ENCODE data around the gene ABI3BP. TPM values are rescaled to one million over a fixed set of nuclear protein-coding genes. Genes with fewer than 3 reads are reported as not detected.

ABI3BP gene
- total RNA-seq, 1 donor from 2014 or later = not detected

- Mint-ChIP-seq H3K36me3 (ENCODE audit: low read depth) (no peaks in the 10 kb centered on the region), H3K4me1 (no peaks in the 10 kb centered on the region), H3K27ac (ENCODE audit: unreplicated experiment) (no peak overlapping the region), H3K4me3 (no peak overlapping the region), H3K9me3 (peaks cover 2% of the 10 kb centered on the region), H3K27me3 (ENCODE audit: low read depth) (no peaks in the 10 kb centered on the region)
- DNase-seq (ENCODE audit: low read depth, low spot score) = no peak
- TF ChIP-seq CTCF (conservative IDR thresholded peaks at IDR 0.05) = no peak
Observed at GRCh38 chr3:100804631-100805030, 188.6 kb downstream of the ABI3BP start.

DNA sequence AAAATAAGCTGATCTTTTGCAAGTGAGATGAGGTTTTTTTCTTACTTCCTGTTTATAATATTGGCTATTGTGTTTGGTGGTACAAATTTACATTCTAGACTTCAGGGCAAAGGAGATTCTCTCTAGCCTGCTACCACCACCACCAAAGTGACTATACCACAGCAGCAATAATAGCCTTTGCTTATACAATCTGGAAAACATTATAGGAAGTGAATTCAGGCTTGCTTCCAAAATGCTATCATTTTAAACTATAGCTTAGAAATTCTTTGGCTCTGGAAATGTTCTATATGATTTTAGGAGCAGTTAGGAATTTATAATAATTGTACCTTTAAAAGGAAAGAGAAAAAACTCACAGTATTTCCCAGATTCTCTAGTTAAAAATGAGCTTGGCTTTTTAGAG lies 189.5 kb downstream of the ABI3BP start:
- H3K27me3 Mint-ChIP-seq (ENCODE audit: low read depth) = no peaks in the 10 kb centered on the region
- H3K9me3 Mint-ChIP-seq = peaks cover 2% of the 10 kb centered on the region
- DNase-seq (ENCODE audit: low read depth, low spot score) = no peak
- H3K27ac Mint-ChIP-seq (ENCODE audit: unreplicated experiment) = no peak overlapping the region
- no peaks in the 10 kb centered on the region for H3K4me1 Mint-ChIP-seq
- no peak overlapping the region for H3K4me3 Mint-ChIP-seq
- H3K36me3 Mint-ChIP-seq (ENCODE audit: low read depth) = no peaks in the 10 kb centered on the region
- no peak for TF ChIP-seq CTCF (conservative IDR thresholded peaks at IDR 0.05)

DNA sequence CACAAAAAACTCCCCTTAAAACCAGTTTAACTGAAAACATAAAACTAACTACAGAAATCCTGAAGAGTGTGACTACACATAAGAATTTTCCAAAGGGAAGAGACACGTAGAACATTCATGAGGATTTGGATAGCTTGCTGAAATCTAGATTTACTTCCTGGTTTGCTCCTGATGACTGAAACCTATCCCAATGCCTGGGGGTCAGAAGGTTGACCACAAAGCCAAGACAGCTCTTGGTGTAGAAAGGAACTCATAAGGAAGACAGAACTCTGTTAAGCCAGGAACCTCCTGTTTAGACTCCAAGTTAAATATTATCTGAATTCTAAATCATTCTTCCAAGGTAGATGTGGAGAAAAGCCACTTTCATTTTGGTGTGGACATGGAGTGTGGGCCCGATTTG lies 191.1 kb downstream of the ABI3BP start:
- H3K4me1 Mint-ChIP-seq = no peaks in the 10 kb centered on the region
- no peak for TF ChIP-seq CTCF (conservative IDR thresholded peaks at IDR 0.05)
- no peak overlapping the region for H3K27ac Mint-ChIP-seq (ENCODE audit: unreplicated experiment)
- no peak for DNase-seq (ENCODE audit: low read depth, low spot score)
- peaks cover 2% of the 10 kb centered on the region for H3K9me3 Mint-ChIP-seq
- H3K4me3 Mint-ChIP-seq = no peak overlapping the region
- no peaks in the 10 kb centered on the region for H3K36me3 Mint-ChIP-seq (ENCODE audit: low read depth)
- no peaks in the 10 kb centered on the region for H3K27me3 Mint-ChIP-seq (ENCODE audit: low read depth)

DNA sequence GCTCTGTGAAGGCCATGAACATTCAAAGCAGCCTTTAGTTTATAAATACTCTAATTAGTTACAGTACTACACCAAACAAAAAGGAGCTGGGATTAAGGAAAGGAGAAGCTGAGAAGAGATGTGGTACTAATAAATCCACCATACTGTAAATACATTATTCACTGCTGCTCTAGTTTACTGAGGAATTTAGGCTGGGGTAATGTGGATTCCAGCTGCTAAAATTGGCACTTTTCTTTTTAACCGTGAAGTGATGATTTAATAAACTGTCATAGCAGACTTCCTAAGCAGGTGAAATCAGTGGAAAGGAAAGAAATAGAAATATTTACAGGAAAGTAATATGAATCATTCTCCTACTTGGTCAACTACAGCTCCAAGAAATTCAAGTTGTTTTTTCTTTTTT lies 195.2 kb downstream of the ABI3BP start:
- Mint-ChIP-seq H3K27ac (ENCODE audit: unreplicated experiment) (no peak overlapping the region), H3K36me3 (ENCODE audit: low read depth) (no peaks in the 10 kb centered on the region), H3K9me3 (no peaks in the 10 kb centered on the region), H3K4me1 (no peaks in the 10 kb centered on the region), H3K27me3 (ENCODE audit: low read depth) (no peaks in the 10 kb centered on the region), H3K4me3 (no peak overlapping the region)
- no peak for DNase-seq (ENCODE audit: low read depth, low spot score)
- no peak for TF ChIP-seq CTCF (conservative IDR thresholded peaks at IDR 0.05)

- DNase-seq (ENCODE audit: low read depth, low spot score) = no peak
- Mint-ChIP-seq H3K27me3 (ENCODE audit: low read depth) (no peaks in the 10 kb centered on the region), H3K27ac (ENCODE audit: unreplicated experiment) (no peak overlapping the region), H3K36me3 (ENCODE audit: low read depth) (no peaks in the 10 kb centered on the region), H3K4me1 (no peaks in the 10 kb centered on the region), H3K4me3 (no peak overlapping the region), H3K9me3 (no peaks in the 10 kb centered on the region)
- TF ChIP-seq CTCF (conservative IDR thresholded peaks at IDR 0.05) = no peak
Observed at GRCh38 chr3:100796556-100796955, 196.7 kb downstream of the ABI3BP start.

GRCh38 chr3:100789579-100789978 lies 203.6 kb downstream of the ABI3BP start:
- no peaks in the 10 kb centered on the region for H3K36me3 Mint-ChIP-seq (ENCODE audit: low read depth)
- H3K4me1 Mint-ChIP-seq = no peaks in the 10 kb centered on the region
- no peak overlapping the region for H3K4me3 Mint-ChIP-seq
- TF ChIP-seq CTCF (conservative IDR thresholded peaks at IDR 0.05) = no peak
- no peak overlapping the region for H3K27ac Mint-ChIP-seq (ENCODE audit: unreplicated experiment)
- DNase-seq (ENCODE audit: low read depth, low spot score) = no peak
- H3K9me3 Mint-ChIP-seq = peaks cover 4% of the 10 kb centered on the region
- no peaks in the 10 kb centered on the region for H3K27me3 Mint-ChIP-seq (ENCODE audit: low read depth)

All from neural crest cell (in vitro differentiated cells).